Activated naive CD4-positive, alpha-beta T cell treated with anti-CD3 and anti-CD28 coated beads, Interleukin-2, amount 50 U/mL, for 72 hours (primary cell): ENCODE results near the gene SH3BGRL2. TPM values are rescaled to one million over a fixed set of nuclear protein-coding genes. Genes with fewer than 3 reads are reported as not detected.
"Not testable (repeated sequence)": the region's sequence is repeated elsewhere in the genome, so short reads cannot be mapped to it uniquely, and the experiment has no call there.

ENCODE experiments used
- ATAC-seq, 2 donors: fragments of 150-1000 bp; cut with Tn5 transposase; 2 replicates each; pipeline ENCODE4 v1.10.0; 2021; ENCODE audit warnings: mild to moderate bottlenecking in 2 of 2, moderate library complexity in 2 of 2
- DNase-seq, 2 donors: peaks; one replicate each; pipeline ENCODE4 v3.0.0; 2021 to 2022; ENCODE audit warnings: low spot score in 2 of 2
- H3K27ac Mint-ChIP-seq, 2 donors: one replicate each; pipeline ENCODE4 v1.8.0; 2022; ENCODE audit warnings: mild to moderate bottlenecking in 2 of 2, mixed read lengths in 2 of 2
- H3K36me3 Mint-ChIP-seq, 2 donors: one replicate each; pipeline ENCODE4 v1.8.0; 2022; ENCODE audit warnings: mixed read lengths in 2 of 2
- H3K9me3 Mint-ChIP-seq, 2 donors: one replicate each; pipeline ENCODE4 v1.8.0; 2022; ENCODE audit warnings: mixed read lengths in 2 of 2
- total RNA-seq, 2 donors: library from RNA; stranded (reverse); gene quantifications; one replicate each; pipeline ENCODE4 v1.2.3, GENCODE V29; 2022

SH3BGRL2 gene
- total RNA-seq, 2 donors from 2014 or later = 0.32 to 0.64 TPM

- no peak for DNase-seq
- Mint-ChIP-seq H3K9me3 (no peaks in the 10 kb centered on the region), H3K27ac (no peak overlapping the region), H3K36me3 (no peaks in the 10 kb centered on the region)
- no peak for ATAC-seq
Observed at GRCh38 chr6:79610306-79611009, 20.7 kb upstream of the SH3BGRL2 start.

GRCh38 chr6:79612457-79612856, 18.7 kb upstream of the SH3BGRL2 start:
- Mint-ChIP-seq H3K9me3 (no peaks in the 10 kb centered on the region), H3K27ac (no peak overlapping the region), H3K36me3 (no peaks in the 10 kb centered on the region)
- ATAC-seq (no peak), DNase-seq (no peak)

- no peak for ATAC-seq
- no peak for DNase-seq
- Mint-ChIP-seq H3K36me3 (no peaks in the 10 kb centered on the region), H3K27ac (no peak overlapping the region), H3K9me3 (no peaks in the 10 kb centered on the region)
Observed at GRCh38 chr6:79612918-79613317, 18.2 kb upstream of the SH3BGRL2 start.

- ATAC-seq (no peak), DNase-seq (no peak)
- no peaks in the 10 kb centered on the region for H3K9me3 Mint-ChIP-seq
- no peak overlapping the region for H3K27ac Mint-ChIP-seq
- no peaks in the 10 kb centered on the region for H3K36me3 Mint-ChIP-seq
Observed at GRCh38 chr6:79613912-79614311, 17.2 kb upstream of the SH3BGRL2 start.

GRCh38 chr6:79614326-79615305, 16.5 kb upstream of the SH3BGRL2 start:
- Mint-ChIP-seq H3K9me3 (no peaks in the 10 kb centered on the region), H3K27ac (no peak overlapping the region), H3K36me3 (peaks cover 0 to 4% of the 10 kb centered on the region in 2 donors)
- ATAC-seq (no peak), DNase-seq (no peak)

GRCh38 chr6:79617518-79617941, 13.6 kb upstream of the SH3BGRL2 start:
- H3K9me3 Mint-ChIP-seq = no peaks in the 10 kb centered on the region
- no peak for ATAC-seq
- DNase-seq = no peak
- H3K27ac Mint-ChIP-seq = no peak overlapping the region
- peaks cover 0 to 4% of the 10 kb centered on the region in 2 donors for H3K36me3 Mint-ChIP-seq

- DNase-seq, ATAC-seq, H3K36me3 Mint-ChIP-seq, H3K9me3 Mint-ChIP-seq, H3K27ac Mint-ChIP-seq: not testable (repeated sequence)
Observed at GRCh38 chr6:79618425-79618824, 12.7 kb upstream of the SH3BGRL2 start.

- Mint-ChIP-seq H3K27ac (no peak overlapping the region), H3K36me3 (peaks cover 0 to 4% of the 10 kb centered on the region in 2 donors), H3K9me3 (no peaks in the 10 kb centered on the region)
- no peak for ATAC-seq
- DNase-seq = no peak
Observed at GRCh38 chr6:79621579-79621978, 9.6 kb upstream of the SH3BGRL2 start.

GRCh38 chr6:79622364-79622763, 8.8 kb upstream of the SH3BGRL2 start:
- peaks cover 0 to 4% of the 10 kb centered on the region in 2 donors for H3K36me3 Mint-ChIP-seq
- DNase-seq (no peak), ATAC-seq (no peak)
- no peak overlapping the region for H3K27ac Mint-ChIP-seq
- no peaks in the 10 kb centered on the region for H3K9me3 Mint-ChIP-seq

- H3K9me3 Mint-ChIP-seq = no peaks in the 10 kb centered on the region
- ATAC-seq (no peak), DNase-seq (no peak)
- peaks cover 0 to 4% of the 10 kb centered on the region in 2 donors for H3K36me3 Mint-ChIP-seq
- H3K27ac Mint-ChIP-seq = no peak overlapping the region
Observed at GRCh38 chr6:79623106-79623505, 8.0 kb upstream of the SH3BGRL2 start.

GRCh38 chr6:79625746-79626145, 5.4 kb upstream of the SH3BGRL2 start:
- no peak for DNase-seq
- H3K27ac Mint-ChIP-seq = no peak overlapping the region
- H3K36me3 Mint-ChIP-seq = peaks cover 0 to under 1% of the 10 kb centered on the region in 2 donors
- no peak for ATAC-seq
- H3K9me3 Mint-ChIP-seq = no peaks in the 10 kb centered on the region

GRCh38 chr6:79626811-79627210, 4.3 kb upstream of the SH3BGRL2 start:
- Mint-ChIP-seq H3K9me3 (no peaks in the 10 kb centered on the region), H3K36me3 (peaks cover 0 to 6% of the 10 kb centered on the region in 2 donors), H3K27ac (no peak overlapping the region)
- DNase-seq = no peak
- no peak for ATAC-seq

- peaks cover 0 to 6% of the 10 kb centered on the region in 2 donors for H3K36me3 Mint-ChIP-seq
Observed at GRCh38 chr6:79627422-79627821, 3.7 kb upstream of the SH3BGRL2 start.

GRCh38 chr6:79628466-79629288, 2.5 kb upstream of the SH3BGRL2 start:
- Mint-ChIP-seq H3K36me3 (peaks cover 0 to 6% of the 10 kb centered on the region in 2 donors), H3K27ac (no peak overlapping the region), H3K9me3 (no peaks in the 10 kb centered on the region)
- ATAC-seq (no peak), DNase-seq (no peak)

More at GRCh38 chr6:79627422-79627821, 3.7 kb upstream of the SH3BGRL2 start:
- DNase-seq = no peak
- ATAC-seq = no peak
- H3K27ac Mint-ChIP-seq = no peak overlapping the region
- H3K9me3 Mint-ChIP-seq = no peaks in the 10 kb centered on the region

- Mint-ChIP-seq H3K27ac (no peak overlapping the region), H3K9me3 (no peaks in the 10 kb centered on the region), H3K36me3 (peaks cover 0 to 6% of the 10 kb centered on the region in 2 donors)
- ATAC-seq (no peak), DNase-seq (no peak)
Observed at GRCh38 chr6:79630380-79630882, 698 bp upstream of the SH3BGRL2 start.

- H3K36me3 Mint-ChIP-seq = peaks cover 0 to 6% of the 10 kb centered on the region in 2 donors
- ATAC-seq = no peak
- H3K27ac Mint-ChIP-seq = no peak overlapping the region
- no peaks in the 10 kb centered on the region for H3K9me3 Mint-ChIP-seq
- DNase-seq = no peak
Observed at GRCh38 chr6:79631693-79632172, 604 bp downstream of the SH3BGRL2 start.
